HEK293 (cell line): ENCODE data around the gene SCLT1.

Source experiments
- CTCF ChIA-PET: fragments of 350-600 bp; formaldehyde crosslinking; extraction: SDS; loops from one replicate; lab custom pipeline; 2021; ENCODE audit warnings: antibody characterized with exemption; lab: Yijun Ruan, JAX
- POLR2A ChIA-PET: fragments of 300-600 bp; formaldehyde crosslinking; extraction: SDS; loops from one replicate; lab custom pipeline; 2020; ENCODE audit warnings: antibody characterized with exemption, inconsistent platforms; lab: Yijun Ruan, JAX
- H3K27ac ChIP-seq: fragments of 200-500 bp; sonication (Bioruptor generic); 2 replicates; pipeline ENCODE4 v1.5.1; 2014; ENCODE audit warnings: low read depth, low read length, control low read depth, inconsistent platforms; ENCODE audit errors: extremely low read depth
- H3K36me3 ChIP-seq, 2 experiments: fragments of 200-500 bp in 1 of 2; sonication (Bioruptor generic) in 1 of 2; 1 replicate in 1 of 2; 2 replicates in 1 of 2; pipeline ENCODE4 v1.5.1; 2014 to 2017; ENCODE audit warnings: inconsistent platforms in 2 of 2, low read length in 2 of 2; ENCODE audit not compliant: control insufficient read depth in 2 of 2, insufficient read depth in 1 of 2
- H3K4me1 ChIP-seq: fragments of 200-500 bp; sonication (Bioruptor generic); 2 replicates; pipeline ENCODE4 v1.5.1; 2014; ENCODE audit warnings: mild to moderate bottlenecking, low read length, inconsistent platforms; ENCODE audit not compliant: control insufficient read depth, insufficient read depth
- H3K4me3 ChIP-seq: 2 replicates; pipeline ENCODE4 v1.5.1; 2011; ENCODE audit warnings: low read depth, mild to moderate bottlenecking, control low read depth, low read length, moderate library complexity
- H3K9me3 ChIP-seq: fragments of 200-500 bp; sonication (Bioruptor generic); 2 replicates; pipeline ENCODE4 v1.5.1; 2014; ENCODE audit warnings: low read depth, low read length, inconsistent platforms; ENCODE audit not compliant: control insufficient read depth, insufficient read depth
- GLIS2 ChIP-seq: fragments of 450-650 bp; formaldehyde crosslinking; IDR thresholded peaks from 2 replicates; pipeline ENCODE4 v1.5.1; 2016; ENCODE audit warnings: missing biosample characterization, missing genetic modification characterization
- HIC1 ChIP-seq: fragments of 450-650 bp; formaldehyde crosslinking; IDR thresholded peaks from 2 replicates; pipeline ENCODE4 v1.5.1; 2016; ENCODE audit warnings: missing biosample characterization, missing genetic modification characterization
- HOXA7 ChIP-seq: sonication (generic); formaldehyde crosslinking; IDR thresholded peaks from 2 replicates; pipeline ENCODE4 v1.8.1; 2022; ENCODE audit warnings: missing genetic modification reagents, borderline replicate concordance
- HOXC10 ChIP-seq: sonication (generic); formaldehyde crosslinking; IDR thresholded peaks from 2 replicates; pipeline ENCODE4 v1.8.1; 2023; ENCODE audit warnings: mild to moderate bottlenecking, missing genetic modification reagents
- PRDM2 ChIP-seq: fragments of 450-650 bp; formaldehyde crosslinking; IDR thresholded peaks from 2 replicates; pipeline ENCODE4 v1.5.1; 2016; ENCODE audit warnings: missing biosample characterization, missing genetic modification characterization, borderline replicate concordance
- REPIN1 ChIP-seq: fragments of 450-650 bp; formaldehyde crosslinking; IDR thresholded peaks from 2 replicates; pipeline ENCODE4 v1.5.1; 2017; ENCODE audit warnings: missing biosample characterization, missing genetic modification characterization, low read depth
- SALL2 ChIP-seq: fragments of 450-650 bp; formaldehyde crosslinking; IDR thresholded peaks from 2 replicates; pipeline ENCODE4 v1.5.0; 2017; ENCODE audit warnings: missing biosample characterization, mild to moderate bottlenecking, missing genetic modification characterization, borderline replicate concordance
- ZBTB20 ChIP-seq: fragments of 450-650 bp; formaldehyde crosslinking; IDR thresholded peaks from 2 replicates; pipeline ENCODE4 v1.5.1; 2016; ENCODE audit warnings: missing biosample characterization, missing genetic modification characterization
- ZNF133 ChIP-seq: fragments of 450-650 bp; formaldehyde crosslinking; IDR thresholded peaks from 2 replicates; pipeline ENCODE4 v1.5.1; 2016; ENCODE audit warnings: missing biosample characterization, missing genetic modification characterization
- ZNF157 ChIP-seq: fragments of 450-650 bp; formaldehyde crosslinking; IDR thresholded peaks from 2 replicates; pipeline ENCODE4 v1.5.1; 2016; ENCODE audit warnings: missing biosample characterization, missing genetic modification characterization
- ZNF18 ChIP-seq: fragments of 450-650 bp; formaldehyde crosslinking; IDR thresholded peaks from 2 replicates; pipeline ENCODE4 v1.5.1; 2016; ENCODE audit warnings: missing biosample characterization, missing genetic modification characterization
- ZNF292 ChIP-seq: fragments of 450-650 bp; formaldehyde crosslinking; IDR thresholded peaks from 2 replicates; pipeline ENCODE4 v1.5.1; 2016; ENCODE audit warnings: low read depth, missing biosample characterization, missing genetic modification characterization, borderline replicate concordance
- ZNF449 ChIP-seq: fragments of 450-650 bp; formaldehyde crosslinking; IDR thresholded peaks from 2 replicates; pipeline ENCODE4 v1.5.1; 2017; ENCODE audit warnings: missing biosample characterization, mild to moderate bottlenecking, missing genetic modification characterization, moderate library complexity
- ZNF513 ChIP-seq: fragments of 450-650 bp; IDR thresholded peaks from 2 replicates; pipeline ENCODE4 v1.5.1; 2018; ENCODE audit warnings: missing biosample characterization, missing genetic modification characterization
- ZNF548 ChIP-seq: fragments of 450-650 bp; formaldehyde crosslinking; IDR thresholded peaks from 2 replicates; pipeline ENCODE4 v1.5.1; 2016; ENCODE audit warnings: missing biosample characterization, missing genetic modification characterization
- ZNF660 ChIP-seq: fragments of 450-650 bp; IDR thresholded peaks from 2 replicates; pipeline ENCODE4 v1.5.1; 2018; ENCODE audit warnings: missing biosample characterization, mild to moderate bottlenecking, missing genetic modification characterization

The SCLT1 gene

GRCh38 chr4:128866269-128866668, 227.1 kb downstream of the SCLT1 start:
- CTCF ChIA-PET = no interaction called here
- peaks cover 7 to 91% of the 10 kb centered on the region in 2 experiments for H3K36me3 ChIP-seq

More at GRCh38 chr4:128866269-128866668, 227.1 kb downstream of the SCLT1 start:
- Histone ChIP-seq H3K27ac (no peak overlapping the region), H3K9me3 (no peaks in the 10 kb centered on the region), H3K4me1 (no peaks in the 10 kb centered on the region), H3K4me3 (no peak overlapping the region)
- POLR2A ChIA-PET = no interaction called here
- TF ChIP-seq ZNF513 (tag by site-specific recombination) = no peak
- no peak for TF ChIP-seq ZNF133
- no peak for TF ChIP-seq ZNF18
- TF ChIP-seq ZBTB20 (tag by site-specific recombination) = no peak
- no peak for TF ChIP-seq ZNF660 (tag by site-specific recombination)
- no peak for TF ChIP-seq ZNF449 (tag by site-specific recombination)
- no peak for TF ChIP-seq ZNF548 (tag by site-specific recombination)
- no peak for TF ChIP-seq HOXA7 (CRISPR knock-in tag)
- no peak for TF ChIP-seq ZNF292 (tag by site-specific recombination)
- no peak for TF ChIP-seq HOXC10 (CRISPR knock-in tag)
- TF ChIP-seq GLIS2 (tag by site-specific recombination) = no peak
- TF ChIP-seq SALL2 (tag by site-specific recombination) = no peak
- TF ChIP-seq PRDM2 (tag by site-specific recombination) = no peak
- TF ChIP-seq ZNF157 = no peak
- TF ChIP-seq REPIN1 = no peak
- no peak for TF ChIP-seq HIC1 (tag by site-specific recombination)
